GM18526 (cell line): Measurements from ENCODE around the gene CENPN.
A peak's percentile ranks its signal among the peaks of the same experiment; 100 is the strongest.

Experiments used
- POLR2A ChIP-seq: IDR thresholded peaks from 3 replicates; pipeline ENCODE4 v1.6.1; 2011; ENCODE audit not compliant: insufficient read length; ENCODE audit errors: extremely low read depth

The CENPN gene

GRCh38 chr16:81077076-81077940 lies 70.3 kb downstream of the CENPN start, which contains the start of gene C16orf46:
Gene C16orf46, minus strand, starts transcription at chr16:81077238. Its CDS starts 13,283 bp downstream, at chr16:81063955.
- TF ChIP-seq POLR2A: peak; percentile 89

- no peak for TF ChIP-seq POLR2A
Observed at GRCh38 chr16:81080233-81080632, 73.2 kb downstream of the CENPN start.

- no peak for TF ChIP-seq POLR2A
Observed at GRCh38 chr16:81081014-81081413, 74.0 kb downstream of the CENPN start.
